H1 (cell line): ENCODE results near the gene DCAF7. TPM values are rescaled to one million over a fixed set of nuclear protein-coding genes. Genes with fewer than 3 reads are reported as not detected.
A peak's percentile ranks its signal among the peaks of the same experiment; 100 is the strongest.

Experiments used
- CTCF ChIA-PET: fragments of 300-600 bp; sonication (Branson Sonifier 250); formaldehyde crosslinking; loops from one replicate; lab custom pipeline; 2021; ENCODE audit not compliant: partially characterized antibody; lab: Charles Lee
- POLR2A ChIA-PET: fragments of 300-600 bp; sonication (Branson Sonifier 250); formaldehyde crosslinking; loops from one replicate; lab custom pipeline; 2021; ENCODE audit warnings: inconsistent platforms; ENCODE audit not compliant: partially characterized antibody; lab: Charles Lee
- DNase-seq, 2 experiments: peaks; one replicate each; pipeline versions ENCODE4 v3.0.0 to v3.0.0-alpha.2; 2010 to 2022; ENCODE audit warnings: low spot score in 2 of 2, low read depth in 1 of 2, mixed read lengths in 1 of 2
- FAIRE-seq: peaks from 2 replicates; lab custom pipeline; 2011; peaks lifted over from hg19 to GRCh38; lab: Jason Lieb, UNC
- H2AFZ ChIP-seq: 2 replicates; pipeline ENCODE4 v1.8.1; 2012; ENCODE audit warnings: low read length, inconsistent platforms
- H2AK5ac ChIP-seq: 2 replicates; pipeline ENCODE4 v1.6.1; 2013; ENCODE audit warnings: low read depth, low read length
- H2BK120ac ChIP-seq: replicated peaks from 2 replicates; pipeline ENCODE3; 2013; ENCODE audit warnings: low read depth, low read length, inconsistent platforms
- H2BK12ac ChIP-seq: 2 replicates; pipeline ENCODE4 v1.6.1; 2013; ENCODE audit warnings: low read depth, low read length
- H2BK15ac ChIP-seq: 2 replicates; pipeline ENCODE4 v1.6.1; 2013; ENCODE audit warnings: low read length
- H2BK20ac ChIP-seq: 2 replicates; pipeline ENCODE4 v1.6.1; 2013; ENCODE audit warnings: low read length
- H2BK5ac ChIP-seq: 2 replicates; pipeline ENCODE4 v1.6.1; 2013; ENCODE audit warnings: low read depth, low read length
- H3K14ac ChIP-seq: 2 replicates; pipeline ENCODE4 v1.6.1; 2013; ENCODE audit warnings: inconsistent platforms; ENCODE audit not compliant: insufficient read length
- H3K18ac ChIP-seq: 2 replicates; pipeline ENCODE4 v1.6.1; 2013; ENCODE audit warnings: low read length; ENCODE audit errors: extremely low read depth
- H3K23ac ChIP-seq: 2 replicates; pipeline ENCODE4 v1.6.1; 2013; ENCODE audit warnings: inconsistent platforms; ENCODE audit not compliant: insufficient read length
- H3K23me2 ChIP-seq: 2 replicates; pipeline ENCODE4 v1.6.1; 2013; ENCODE audit warnings: low read depth, low read length
- H3K27ac ChIP-seq: 2 replicates; pipeline ENCODE4 v1.6.1; 2011; ENCODE audit warnings: low read depth, low read length, inconsistent platforms
- H3K27me3 ChIP-seq, 4 experiments: replicated peaks in 1 of 4; 1 replicate in 1 of 4; 2 replicates in 3 of 4; pipeline versions ENCODE4 v1.6.1 to v1.8.1; 2011 to 2013; ENCODE audit warnings: low read length in 3 of 4, mild to moderate bottlenecking in 3 of 4, inconsistent platforms in 2 of 4, mixed read lengths in 2 of 4, moderate library complexity in 1 of 4; ENCODE audit not compliant: control insufficient read depth in 3 of 4, insufficient read depth in 3 of 4; ENCODE audit errors: extremely low read depth in 1 of 4
- H3K36me3 ChIP-seq, 4 experiments: 2 replicates each; pipeline versions ENCODE4 v1.6.1 to v1.8.1; 2011 to 2013; ENCODE audit warnings: mild to moderate bottlenecking in 4 of 4, low read length in 3 of 4, moderate library complexity in 2 of 4, control low read depth in 1 of 4, inconsistent platforms in 1 of 4; ENCODE audit not compliant: insufficient read depth in 4 of 4, control insufficient read depth in 2 of 4
- H3K4ac ChIP-seq: replicated peaks from 2 replicates; pipeline ENCODE3; 2013; ENCODE audit warnings: low read length, low read depth, mixed read lengths, inconsistent platforms; ENCODE audit not compliant: insufficient read length
- H3K4me1 ChIP-seq, 4 experiments: replicated peaks in 1 of 4; 1 replicate in 1 of 4; 2 replicates in 3 of 4; pipeline versions ENCODE4 v1.6.1 to v1.8.1; 2011 to 2013; ENCODE audit warnings: low read length in 3 of 4, inconsistent platforms in 2 of 4, mixed read lengths in 1 of 4; ENCODE audit not compliant: insufficient read depth in 4 of 4, control insufficient read depth in 3 of 4
- H3K4me2 ChIP-seq, 2 experiments: 2 replicates each; pipeline versions ENCODE4 v1.6.1 to v1.8.1; 2011 to 2013; ENCODE audit warnings: low read depth in 2 of 2, low read length in 2 of 2, control low read depth in 1 of 2, inconsistent platforms in 1 of 2, mild to moderate bottlenecking in 1 of 2; ENCODE audit not compliant: insufficient read depth in 1 of 2
- H3K4me3 ChIP-seq, 4 experiments: fragments of 200-600, 300-600 bp in 1 of 4; sonication (generic), shearing (Covaris generic), sonication (Bioruptor Twin) in 1 of 4; 2 replicates each; pipeline versions ENCODE4 v1.5.1 to v1.8.1; 2011 to 2016; ENCODE audit warnings: low read length in 4 of 4, low read depth in 3 of 4, control low read depth in 2 of 4, inconsistent platforms in 2 of 4, mild to moderate bottlenecking in 2 of 4, mixed read lengths in 1 of 4, moderate library complexity in 1 of 4; ENCODE audit not compliant: insufficient read depth in 2 of 4; ENCODE audit errors: extremely low read depth in 1 of 4
- H3K56ac ChIP-seq: replicated peaks from 2 replicates; pipeline ENCODE3; 2013; ENCODE audit warnings: low read depth, mild to moderate bottlenecking, mixed read lengths, low read length, inconsistent platforms; ENCODE audit not compliant: insufficient read length
- H3K79me1 ChIP-seq: 2 replicates; pipeline ENCODE4 v1.6.1; 2013; ENCODE audit warnings: low read depth, low read length, control low read depth
- H3K79me2 ChIP-seq, 2 experiments: 2 replicates each; pipeline versions ENCODE4 v1.6.1 to v1.8.1; 2012 to 2013; ENCODE audit warnings: low read length in 2 of 2, mild to moderate bottlenecking in 2 of 2, inconsistent platforms in 1 of 2; ENCODE audit not compliant: insufficient read depth in 2 of 2, control insufficient read depth in 1 of 2
- H3K9ac ChIP-seq, 4 experiments: replicated peaks in 1 of 4; 1 replicate in 1 of 4; 2 replicates in 3 of 4; pipeline versions ENCODE4 v1.6.1 to v1.8.1; 2011 to 2013; ENCODE audit warnings: low read depth in 3 of 4, low read length in 3 of 4, control low read depth in 2 of 4, mild to moderate bottlenecking in 2 of 4, moderate library complexity in 2 of 4, inconsistent platforms in 1 of 4; ENCODE audit errors: extremely low read depth in 1 of 4
- H3K9me3 ChIP-seq, 2 experiments: 2 replicates each; pipeline versions ENCODE4 v1.6.1 to v1.8.1; 2012 to 2013; ENCODE audit warnings: mild to moderate bottlenecking in 2 of 2, moderate library complexity in 2 of 2, control low read depth in 1 of 2, inconsistent platforms in 1 of 2, low read depth in 1 of 2, low read length in 1 of 2, mixed read lengths in 1 of 2; ENCODE audit not compliant: insufficient read depth in 2 of 2
- H4K20me1 ChIP-seq, 2 experiments: replicated peaks in 1 of 2; 2 replicates each; pipeline versions ENCODE3 to v1.8.1; 2011 to 2013; ENCODE audit warnings: inconsistent platforms in 2 of 2, low read length in 2 of 2, mild to moderate bottlenecking in 1 of 2; ENCODE audit not compliant: insufficient read depth in 2 of 2, control insufficient read depth in 1 of 2
- H4K5ac ChIP-seq: 2 replicates; pipeline ENCODE4 v1.6.1; 2013; ENCODE audit warnings: low read length, low read depth, mixed read lengths, inconsistent platforms; ENCODE audit not compliant: insufficient read length
- H4K8ac ChIP-seq: 2 replicates; pipeline ENCODE4 v1.8.0; 2013; ENCODE audit warnings: mild to moderate bottlenecking, moderate library complexity, low read length, inconsistent platforms; ENCODE audit not compliant: insufficient read depth; ENCODE audit errors: extremely low read depth
- H4K91ac ChIP-seq: replicated peaks from 2 replicates; pipeline ENCODE3; 2013; ENCODE audit warnings: low read length, mixed read lengths, inconsistent platforms; ENCODE audit not compliant: insufficient read length
- BRCA1 ChIP-seq: IDR thresholded peaks from 2 replicates; pipeline ENCODE4 v1.6.1; 2012; ENCODE audit warnings: low read depth, low read length, improper control_type of control experiment
- CREB1 ChIP-seq: IDR thresholded peaks from 2 replicates; pipeline ENCODE4 v1.6.1; 2012; ENCODE audit warnings: inconsistent platforms
- GABPA ChIP-seq: IDR thresholded peaks from 2 replicates; pipeline ENCODE4 v1.6.1; 2011; ENCODE audit warnings: mild to moderate bottlenecking, low read length, moderate library complexity, borderline replicate concordance; ENCODE audit not compliant: insufficient read depth
- GTF2F1 ChIP-seq: IDR thresholded peaks from 2 replicates; pipeline ENCODE4 v1.6.1; 2012; ENCODE audit warnings: low read depth, low read length, improper control_type of control experiment, borderline replicate concordance
- NRF1 ChIP-seq: IDR thresholded peaks from 2 replicates; pipeline ENCODE4 v1.6.1; 2011; ENCODE audit warnings: mild to moderate bottlenecking, low read depth, low read length, improper control_type of control experiment
- RAD21 ChIP-seq, 2 experiments: IDR thresholded peaks in 1 of 2; conservative IDR thresholded peaks in 1 of 2; 2 replicates each; pipeline ENCODE4 v1.6.1; 2011; ENCODE audit warnings: low read depth in 2 of 2, low read length in 2 of 2, improper control_type of control experiment in 1 of 2, inconsistent platforms in 1 of 2, mild to moderate bottlenecking in 1 of 2, moderate library complexity in 1 of 2
- RNF2 ChIP-seq: fragments of 200-900, 300-1000 bp; sonication (generic); IDR thresholded peaks from 2 replicates; pipeline ENCODE4 v1.7.1; 2016; ENCODE audit warnings: borderline replicate concordance, low read depth, mild to moderate bottlenecking, antibody characterized with exemption, low read length; ENCODE audit not compliant: poor library complexity, severe bottlenecking; ENCODE audit errors: missing control alignments
- SIN3A ChIP-seq, 2 experiments: IDR thresholded peaks in 1 of 2; conservative IDR thresholded peaks in 1 of 2; 2 replicates each; pipeline ENCODE4 v1.6.1; 2011 to 2012; ENCODE audit warnings: low read length in 2 of 2, improper control_type of control experiment in 1 of 2, low read depth in 1 of 2, mild to moderate bottlenecking in 1 of 2
- SP2 ChIP-seq: IDR thresholded peaks from 2 replicates; pipeline ENCODE4 v1.6.1; 2012; ENCODE audit warnings: mild to moderate bottlenecking, low read length, inconsistent platforms
- SRF ChIP-seq: IDR thresholded peaks from 2 replicates; pipeline ENCODE4 v1.6.1; 2011; ENCODE audit warnings: mild to moderate bottlenecking, low read depth, low read length, moderate library complexity
- TCF12 ChIP-seq: IDR thresholded peaks from 2 replicates; pipeline ENCODE4 v1.6.1; 2011; ENCODE audit warnings: low read depth, mild to moderate bottlenecking, low read length
- WGBS, 2 experiments: shearing (Covaris generic) in 1 of 2; methylation state at CpG; one replicate each; pipeline versions ENCODE4 v1.1.6 to v1.1.7; 2013 to 2015; ENCODE audit warnings: low lambda C conversion rate in 2 of 2, mixed read lengths in 2 of 2, inconsistent platforms in 1 of 2, low coverage in 1 of 2, missing lambda C conversion rate in 1 of 2; ENCODE audit not compliant: insufficient replicate concordance in 2 of 2, insufficient coverage in 1 of 2, insufficient read length in 1 of 2; ENCODE audit errors: extremely low coverage in 1 of 2, missing lambda C conversion rate in 1 of 2; 5-methylcytosine and 5-hydroxymethylcytosine counted together
- polyA plus RNA-seq, 7 experiments: library from polyadenylated mRNA; depleted of rRNA in 3 of 7; stranded (reverse) in 5 of 7; unstranded in 2 of 7; fragments of >200 nt in 5 of 7; fragments of 200-250 nt in 2 of 7; gene quantifications; 1 replicate in 5 of 7; 2 replicates in 1 of 7; 4 replicates in 1 of 7; pipeline versions ENCODE4 v1.2.1 to v1.2.3, GENCODE V29; 2011 to 2013; ENCODE audit warnings: missing spikeins in 2 of 7, mixed read lengths in 2 of 7
- total RNA-seq: library from RNA; stranded (reverse); fragmentation: NEBNext Ultra II Directional; extraction: Animal tissue kit (Norgen Biotek cat#: 25700); gene quantifications from 2 replicates; pipeline ENCODE4 v1.2.1, GENCODE V29; 2021

The DCAF7 gene
- total and polyA plus RNA-seq, 2 of the 8 experiments (the other 6 are each of a cell fraction or from before 2014, with no cell fraction given): 74.9 to 94.1 TPM

GRCh38 chr17:63542218-63542545 is 8.1 kb upstream of the DCAF7 start:
- 91% methylated on average over 9 of the region's 9 CpGs; no CpG with 5 or more reads in 1 of the 2 experiments for WGBS, 2 experiments
- Histone ChIP-seq H2BK20ac (no peak overlapping the region), H3K4me3 (no peak overlapping the region), H2BK5ac (no peak overlapping the region), H3K27me3 (peaks cover 0 to 23% (median 14%) of the 10 kb centered on the region in 4 experiments; a peak in 5 of 7 replicates), H2BK15ac (0 out of 2 replicates have a peak overlapping the region, but pooled peaks have one; percentile 18), H3K27ac (no peak overlapping the region), H3K23ac (no peak overlapping the region), H3K9ac (no peak overlapping the region), H4K5ac (no peak overlapping the region), H3K4ac (no peak overlapping the region), H4K8ac (no peak overlapping the region), H2AK5ac (no peak overlapping the region), H2BK12ac (no peak overlapping the region), H3K14ac (no peak overlapping the region), H3K9me3 (no peaks in the 10 kb centered on the region), H4K91ac (no peak overlapping the region), H3K23me2 (peaks cover 7% of the 10 kb centered on the region; the same call in 1 of the 2 replicates), H3K56ac (no peak overlapping the region), H3K4me2 (no peak overlapping the region), H3K18ac (no peak overlapping the region), H3K4me1 (peaks cover 0 to 18% (median 5%) of the 10 kb centered on the region in 4 experiments; a peak in 5 of 7 replicates), H3K79me1 (no peaks in the 10 kb centered on the region), H3K79me2 (no peaks in the 10 kb centered on the region), H2AFZ (no peak overlapping the region), H3K36me3 (no peaks in the 10 kb centered on the region), H4K20me1 (no peaks in the 10 kb centered on the region), H2BK120ac (no peak overlapping the region)
- ChIA-PET POLR2A (interaction anchor here (0.6 kb wide), 1 partner anchor 31 kb away, joined by 3 read pairs; no protein-coding TSS in a partner anchor), CTCF (interaction anchor here (1.0 to 3.4 kb wide), 3 partner anchors 14 to 63 kb away, joined by 3 to 17 read pairs (median 3); no protein-coding TSS in a partner anchor)
- DNase-seq (no peak), FAIRE-seq (no peak)
- TF ChIP-seq SIN3A (conservative IDR thresholded peaks at IDR 0.05 in 1 of 2, IDR thresholded peaks at IDR 0.05 in 1 of 2; ENCODE audit: low read depth in 1 of 2, low read length in 2 of 2) (no peak), GTF2F1 (no peak), TCF12 (no peak), GABPA (no peak), SRF (no peak), RAD21 (IDR thresholded peaks at IDR 0.05 in 1 of 2, conservative IDR thresholded peaks at IDR 0.05 in 1 of 2; ENCODE audit: low read depth in 2 of 2, low read length in 2 of 2) (no peak), NRF1 (no peak), SP2 (no peak), BRCA1 (no peak), RNF2 (no peak), CREB1 (no peak)
